GM23338 (cell line): ENCODE measurements around the gene CABLES2. TPM values are rescaled to one million over a fixed set of nuclear protein-coding genes. Genes with fewer than 3 reads are reported as not detected.

ENCODE experiments used
- ATAC-seq: fragments of 200-7000 bp; cut with Tn5 transposase; 3 replicates; pipeline ENCODE4 v1.9.1; 2020
- DNase-seq: peaks from one replicate; pipeline ENCODE4 v3.0.0-alpha.2; 2015; ENCODE audit warnings: low spot score
- H2AFZ ChIP-seq: fragments of 200-600 bp; sonication (generic); 2 replicates; pipeline ENCODE4 v1.8.0; 2016; ENCODE audit warnings: antibody characterized with exemption, mild to moderate bottlenecking, moderate library complexity
- H3F3A ChIP-seq: fragments of 200-600 bp; sonication (generic); replicated peaks from 2 replicates; pipeline ENCODE4 v1.8.0; 2017; ENCODE audit warnings: antibody characterized with exemption, mixed run types, low read depth
- H3K27ac ChIP-seq: fragments of 200-600 bp; sonication (generic); 2 replicates; pipeline ENCODE4 v1.6.1; 2016; ENCODE audit warnings: low read depth
- H3K27me3 ChIP-seq: fragments of 200-600 bp; sonication (generic); 2 replicates; pipeline ENCODE4 v1.8.0; 2016; ENCODE audit warnings: mild to moderate bottlenecking, mixed run types, moderate library complexity; ENCODE audit not compliant: insufficient read depth
- H3K36me3 ChIP-seq: fragments of 200-600 bp; sonication (generic); 2 replicates; pipeline ENCODE4 v1.8.0; 2016; ENCODE audit warnings: mild to moderate bottlenecking; ENCODE audit not compliant: insufficient read depth
- H3K4me1 ChIP-seq: fragments of 200-600 bp; sonication (generic); 2 replicates; pipeline ENCODE4 v1.8.0; 2016; ENCODE audit warnings: mild to moderate bottlenecking, moderate library complexity; ENCODE audit not compliant: insufficient read depth
- H3K4me2 ChIP-seq: fragments of 200-600 bp; sonication (generic); 2 replicates; pipeline ENCODE4 v1.7.1; 2017; ENCODE audit warnings: mixed run types
- H3K4me3 ChIP-seq: fragments of 200-600 bp; sonication (generic); 2 replicates; pipeline ENCODE4 v1.6.1; 2016; ENCODE audit warnings: mixed run types
- H3K79me2 ChIP-seq: fragments of 200-600 bp; sonication (generic); replicated peaks from 2 replicates; pipeline ENCODE4 v1.8.0; 2017; ENCODE audit warnings: mild to moderate bottlenecking; ENCODE audit not compliant: insufficient read depth
- H3K9me2 ChIP-seq: fragments of 200-600 bp; sonication (generic); 2 replicates; pipeline ENCODE4 v1.8.0; 2017; ENCODE audit not compliant: insufficient read depth
- H4K20me1 ChIP-seq: fragments of 200-600 bp; sonication (generic); replicated peaks from 2 replicates; pipeline ENCODE4 v1.8.0; 2017; ENCODE audit warnings: mild to moderate bottlenecking; ENCODE audit not compliant: insufficient read depth
- H3K27ac Mint-ChIP-seq: 2 replicates; pipeline ENCODE4 v1.8.0; 2020; ENCODE audit warnings: inconsistent platforms, mild to moderate bottlenecking, moderate library complexity, mixed read lengths
- H3K27me3 Mint-ChIP-seq: 3 replicates; pipeline ENCODE4 v1.8.0; 2022; ENCODE audit warnings: low read depth, mild to moderate bottlenecking, moderate library complexity, mixed read lengths, inconsistent platforms; ENCODE audit not compliant: insufficient read depth, poor library complexity
- H3K36me3 Mint-ChIP-seq: 3 replicates; pipeline ENCODE4 v1.8.0; 2021; ENCODE audit warnings: low read depth, mild to moderate bottlenecking, inconsistent platforms, moderate library complexity, mixed read lengths
- H3K4me1 Mint-ChIP-seq: 3 replicates; pipeline ENCODE4 v1.8.0; 2020; ENCODE audit warnings: mild to moderate bottlenecking, inconsistent platforms, mixed read lengths
- H3K4me3 Mint-ChIP-seq: 3 replicates; pipeline ENCODE4 v1.8.0; 2021; ENCODE audit warnings: moderate library complexity, mild to moderate bottlenecking, inconsistent platforms, mixed read lengths
- H3K9me3 Mint-ChIP-seq: 3 replicates; pipeline ENCODE4 v1.8.0; 2020; ENCODE audit warnings: moderate library complexity, mild to moderate bottlenecking, inconsistent platforms, mixed read lengths
- JUNB ChIP-seq: IDR thresholded peaks from one replicate; pipeline ENCODE4 v1.6.1; 2016; ENCODE audit warnings: antibody characterized with exemption; ENCODE audit not compliant: unreplicated experiment
- ZNF462 ChIP-seq: fragments of 250-450 bp; sonication (Bioruptor Pico); IDR thresholded peaks from 2 replicates; pipeline ENCODE4 v1.5.0; 2020; ENCODE audit warnings: mild to moderate bottlenecking, moderate library complexity
- polyA plus RNA-seq: library from polyadenylated mRNA; unstranded; fragments of >200 nt; fragmentation: Nextera tagmentation; extraction: Ambion mirVana; gene quantifications from 2 replicates; pipeline ENCODE4 v1.2.1, GENCODE V29; 2016
- total RNA-seq: library from RNA; depleted of rRNA; stranded (reverse); fragments of >200 nt; shearing (Covaris generic); gene quantifications from 2 replicates; pipeline ENCODE4 v1.2.3, GENCODE V29; 2014
- TF ChIP-seq, protein P1 (sequence below), 2 experiments: fragments of 200-600 bp in 1 of 2; sonication (generic) in 1 of 2; conservative IDR thresholded peaks; 2 replicates each; pipeline versions ENCODE4 v1.5.1 to v1.6.1; 2016 to 2017; ENCODE audit warnings: antibody characterized with exemption in 2 of 2, low read depth in 2 of 2, mild to moderate bottlenecking in 2 of 2, moderate library complexity in 1 of 2

The CABLES2 gene
- total and polyA plus RNA-seq, 2 experiments from 2014 or later: 4.3 to 12.7 TPM

DNA sequence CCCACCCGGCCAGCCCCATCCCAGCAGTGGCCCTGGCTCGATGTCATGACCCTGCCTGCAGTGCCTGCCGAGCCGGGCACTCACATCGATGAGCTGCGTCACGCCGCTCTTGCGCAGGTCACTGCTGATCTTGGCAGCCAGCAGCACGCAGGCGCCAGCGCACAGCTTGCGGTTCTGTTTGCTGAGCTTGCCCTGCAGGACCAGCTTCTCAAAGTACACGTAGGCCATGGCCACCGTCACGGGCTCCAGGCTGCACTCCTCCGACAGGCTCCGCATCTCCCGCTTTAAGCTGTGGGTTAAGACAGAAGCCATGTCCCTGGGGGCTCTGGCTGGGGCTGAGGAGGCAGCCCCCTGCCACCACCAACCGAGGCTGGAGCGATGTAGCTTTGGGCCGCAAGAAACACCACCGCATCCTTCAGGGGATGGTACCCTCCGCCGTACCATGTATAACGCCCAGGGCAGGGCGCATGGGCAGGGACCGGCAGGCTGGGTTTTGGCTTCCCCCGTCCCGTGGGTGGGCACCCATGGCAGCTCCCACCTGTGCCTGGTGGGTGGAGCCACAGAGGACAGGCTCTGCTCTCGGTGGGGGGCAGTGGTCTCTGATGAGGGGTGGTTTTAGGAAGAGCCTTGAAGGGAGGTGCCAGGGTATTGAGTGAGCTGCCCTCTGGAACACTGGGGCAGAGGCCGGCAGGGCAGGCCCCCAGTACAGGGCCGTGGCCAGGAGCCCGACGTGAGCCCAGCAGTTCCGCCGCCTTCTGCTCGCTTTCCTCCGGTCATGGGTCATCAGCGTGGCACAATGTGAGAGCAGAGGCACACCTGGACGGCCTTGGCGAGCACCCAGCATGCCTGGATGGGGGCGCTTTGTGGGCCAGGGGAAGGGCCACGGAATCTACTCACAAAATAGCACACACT, 15.7 kb downstream of the CABLES2 start:
- no peaks in the 10 kb centered on the region for H3K9me3 Mint-ChIP-seq
- no peak overlapping the region for H3K27ac Mint-ChIP-seq
- H3K36me3 ChIP-seq: peaks cover 11% of the 10 kb centered on the region

More for the DNA sequence above, 15.7 kb downstream of the CABLES2 start:
- Histone ChIP-seq H3K27me3 (no peaks in the 10 kb centered on the region), H3K79me2 (peaks cover 16% of the 10 kb centered on the region), H4K20me1 (peaks cover 19% of the 10 kb centered on the region), H3K9me2 (no peaks in the 10 kb centered on the region), H3K4me1 (peaks cover 3% of the 10 kb centered on the region; the same call in 1 of the 2 replicates), H3K27ac (peak overlapping the region; percentile 72; the same call in 1 of the 2 replicates), H2AFZ (no peak overlapping the region), H3K4me2 (no peak overlapping the region), H3K4me3 (no peak overlapping the region), H3F3A (peaks cover 35% of the 10 kb centered on the region)
- H3K27me3 Mint-ChIP-seq: peaks cover 26% of the 10 kb centered on the region
- H3K4me3 Mint-ChIP-seq: no peak overlapping the region
- no peak for ATAC-seq
- DNase-seq: no peak
- TF ChIP-seq JUNB (no peak), ZNF462 (no peak)
- TF ChIP-seq, protein P1, sequence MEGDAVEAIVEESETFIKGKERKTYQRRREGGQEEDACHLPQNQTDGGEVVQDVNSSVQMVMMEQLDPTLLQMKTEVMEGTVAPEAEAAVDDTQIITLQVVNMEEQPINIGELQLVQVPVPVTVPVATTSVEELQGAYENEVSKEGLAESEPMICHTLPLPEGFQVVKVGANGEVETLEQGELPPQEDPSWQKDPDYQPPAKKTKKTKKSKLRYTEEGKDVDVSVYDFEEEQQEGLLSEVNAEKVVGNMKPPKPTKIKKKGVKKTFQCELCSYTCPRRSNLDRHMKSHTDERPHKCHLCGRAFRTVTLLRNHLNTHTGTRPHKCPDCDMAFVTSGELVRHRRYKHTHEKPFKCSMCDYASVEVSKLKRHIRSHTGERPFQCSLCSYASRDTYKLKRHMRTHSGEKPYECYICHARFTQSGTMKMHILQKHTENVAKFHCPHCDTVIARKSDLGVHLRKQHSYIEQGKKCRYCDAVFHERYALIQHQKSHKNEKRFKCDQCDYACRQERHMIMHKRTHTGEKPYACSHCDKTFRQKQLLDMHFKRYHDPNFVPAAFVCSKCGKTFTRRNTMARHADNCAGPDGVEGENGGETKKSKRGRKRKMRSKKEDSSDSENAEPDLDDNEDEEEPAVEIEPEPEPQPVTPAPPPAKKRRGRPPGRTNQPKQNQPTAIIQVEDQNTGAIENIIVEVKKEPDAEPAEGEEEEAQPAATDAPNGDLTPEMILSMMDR (conservative IDR thresholded peaks at IDR 0.05; ENCODE audit: low read depth in 2 of 2): no peak
- H3K36me3 Mint-ChIP-seq: peaks cover 35% of the 10 kb centered on the region
- H3K4me1 Mint-ChIP-seq: peaks cover 20% of the 10 kb centered on the region
